ENCODE results near the gene ZBTB17.
A peak's percentile ranks its signal among the peaks of the same experiment; 100 is the strongest.

The ZBTB17 gene

GRCh38 chr1:15948595-15949452 lies 27.1 kb downstream of the ZBTB17 start:
- H3K27ac ChIP-seq (ENCODE audit: low read depth, low read length): peak overlapping the region; percentile 98
- H3K27me3 ChIP-seq (ENCODE audit: control insufficient read depth in 5 of 5, insufficient read depth in 4 of 5, low read length in 5 of 5): no peaks in the 10 kb centered on the region
- no peaks in the 10 kb centered on the region for H3K9me3 ChIP-seq (ENCODE audit: control insufficient read depth in 5 of 5, low read length in 5 of 5)
- peak overlapping the region; percentile 56 to 82 (median 75) for H3K9ac ChIP-seq (ENCODE audit: low read length in 5 of 5)
- peak overlapping the region in 4 of 5 donors; percentile 17 to 50 (median 38) for H3K4me3 ChIP-seq (ENCODE audit: low read depth in 1 of 5, low read length in 5 of 5)
- H3K4me1 ChIP-seq (ENCODE audit: control insufficient read depth in 5 of 5, insufficient read depth in 5 of 5, low read length in 5 of 5): peaks cover 11 to 62% (median 61%) of the 10 kb centered on the region in 5 donors
- H3K36me3 ChIP-seq (ENCODE audit: control insufficient read depth in 5 of 5, insufficient read depth in 5 of 5, low read length in 5 of 5): peaks cover 0 to 46% (median 41%) of the 10 kb centered on the region in 5 donors

GRCh38 chr1:15948091-15948591 lies 27.8 kb downstream of the ZBTB17 start:
- peak overlapping the region in 2 of 5 donors; percentile 22 to 29 for H3K9ac ChIP-seq (ENCODE audit: low read length in 5 of 5)
- peak overlapping the region; percentile 98 for H3K27ac ChIP-seq (ENCODE audit: low read depth, low read length)
- H3K36me3 ChIP-seq (ENCODE audit: control insufficient read depth in 5 of 5, insufficient read depth in 5 of 5, low read length in 5 of 5): peaks cover 0 to 53% (median 47%) of the 10 kb centered on the region in 5 donors

DNA sequence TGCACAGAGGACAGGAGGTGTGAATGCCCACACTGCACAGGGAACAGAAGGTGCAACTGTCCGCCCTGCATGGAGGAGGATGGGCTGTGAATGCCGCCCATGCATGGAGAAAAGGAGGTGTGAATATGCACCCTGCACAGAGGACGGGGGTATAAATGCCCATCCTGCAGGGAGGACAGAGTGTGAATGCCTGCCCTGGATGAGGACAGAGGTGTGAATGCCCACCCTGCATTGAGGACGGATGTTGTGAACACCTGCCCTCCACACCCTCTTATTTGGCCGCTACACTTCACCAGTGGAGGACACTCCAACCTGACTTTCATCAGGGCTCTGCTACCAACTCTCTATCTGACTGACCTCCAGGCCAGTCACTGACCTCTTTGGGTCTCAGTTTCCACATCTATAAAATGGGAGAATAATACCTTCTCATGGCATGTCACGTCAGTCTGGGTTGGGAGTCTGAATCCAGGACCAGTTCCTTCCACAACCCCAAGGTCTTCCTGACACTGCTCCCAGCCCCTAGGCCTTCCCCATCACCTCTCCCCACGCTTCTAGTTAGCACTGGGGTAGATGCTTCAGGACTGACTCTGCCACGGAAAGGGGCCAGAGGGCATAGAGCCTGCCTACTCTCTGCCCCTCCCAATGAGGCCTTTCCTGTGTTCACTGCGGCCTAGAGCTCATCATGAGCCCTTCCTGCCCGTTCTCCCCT lies 28.4 kb downstream of the ZBTB17 start:
- Histone ChIP-seq H3K4me1 (ENCODE audit: control insufficient read depth in 5 of 5, insufficient read depth in 5 of 5, low read length in 5 of 5) (peaks cover 9 to 49% (median 48%) of the 10 kb centered on the region in 5 donors), H3K9me3 (ENCODE audit: control insufficient read depth in 5 of 5, low read length in 5 of 5) (no peaks in the 10 kb centered on the region), H3K27ac (ENCODE audit: low read depth, low read length) (peak overlapping the region; percentile 98), H3K4me3 (ENCODE audit: low read depth in 1 of 5, low read length in 5 of 5) (no peak overlapping the region), H3K36me3 (ENCODE audit: control insufficient read depth in 5 of 5, insufficient read depth in 5 of 5, low read length in 5 of 5) (peaks cover 0 to 59% (median 53%) of the 10 kb centered on the region in 5 donors), H3K27me3 (ENCODE audit: control insufficient read depth in 5 of 5, insufficient read depth in 4 of 5, low read length in 5 of 5) (no peaks in the 10 kb centered on the region), H3K9ac (ENCODE audit: low read length in 5 of 5) (peak overlapping the region in 1 of 5 donors; percentile 22)

More at GRCh38 chr1:15948091-15948591, 27.8 kb downstream of the ZBTB17 start:
- H3K4me1 ChIP-seq (ENCODE audit: control insufficient read depth in 5 of 5, insufficient read depth in 5 of 5, low read length in 5 of 5): peaks cover 9 to 55% (median 54%) of the 10 kb centered on the region in 5 donors
- no peak overlapping the region for H3K4me3 ChIP-seq (ENCODE audit: low read depth in 1 of 5, low read length in 5 of 5)
- no peaks in the 10 kb centered on the region for H3K27me3 ChIP-seq (ENCODE audit: control insufficient read depth in 5 of 5, insufficient read depth in 4 of 5, low read length in 5 of 5)
- H3K9me3 ChIP-seq (ENCODE audit: control insufficient read depth in 5 of 5, low read length in 5 of 5): no peaks in the 10 kb centered on the region

GRCh38 chr1:15946571-15947381 lies 29.1 kb downstream of the ZBTB17 start:
- no peaks in the 10 kb centered on the region for H3K27me3 ChIP-seq (ENCODE audit: control insufficient read depth in 5 of 5, insufficient read depth in 4 of 5, low read length in 5 of 5)
- H3K9me3 ChIP-seq (ENCODE audit: control insufficient read depth in 5 of 5, low read length in 5 of 5): no peaks in the 10 kb centered on the region
- H3K36me3 ChIP-seq (ENCODE audit: control insufficient read depth in 5 of 5, insufficient read depth in 5 of 5, low read length in 5 of 5): peaks cover 0 to 65% (median 61%) of the 10 kb centered on the region in 5 donors
- H3K27ac ChIP-seq (ENCODE audit: low read depth, low read length): no peak overlapping the region
- H3K4me1 ChIP-seq (ENCODE audit: control insufficient read depth in 5 of 5, insufficient read depth in 5 of 5, low read length in 5 of 5): peaks cover 9 to 42% (median 42%) of the 10 kb centered on the region in 5 donors
- no peak overlapping the region for H3K4me3 ChIP-seq (ENCODE audit: low read depth in 1 of 5, low read length in 5 of 5)
- H3K9ac ChIP-seq (ENCODE audit: low read length in 5 of 5): no peak overlapping the region

- no peak overlapping the region for H3K9ac ChIP-seq (ENCODE audit: low read length in 5 of 5)
- H3K4me3 ChIP-seq (ENCODE audit: low read depth in 1 of 5, low read length in 5 of 5): no peak overlapping the region
- H3K9me3 ChIP-seq (ENCODE audit: control insufficient read depth in 5 of 5, low read length in 5 of 5): no peaks in the 10 kb centered on the region
- H3K4me1 ChIP-seq (ENCODE audit: control insufficient read depth in 5 of 5, insufficient read depth in 5 of 5, low read length in 5 of 5): peaks cover 9 to 34% (median 33%) of the 10 kb centered on the region in 5 donors
- H3K27me3 ChIP-seq (ENCODE audit: control insufficient read depth in 5 of 5, insufficient read depth in 4 of 5, low read length in 5 of 5): no peaks in the 10 kb centered on the region
- H3K27ac ChIP-seq (ENCODE audit: low read depth, low read length): no peak overlapping the region
- H3K36me3 ChIP-seq (ENCODE audit: control insufficient read depth in 5 of 5, insufficient read depth in 5 of 5, low read length in 5 of 5): peaks cover 0 to 74% (median 69%) of the 10 kb centered on the region in 5 donors
Measured at GRCh38 chr1:15945832-15946448, 30.0 kb downstream of the ZBTB17 start.

DNA sequence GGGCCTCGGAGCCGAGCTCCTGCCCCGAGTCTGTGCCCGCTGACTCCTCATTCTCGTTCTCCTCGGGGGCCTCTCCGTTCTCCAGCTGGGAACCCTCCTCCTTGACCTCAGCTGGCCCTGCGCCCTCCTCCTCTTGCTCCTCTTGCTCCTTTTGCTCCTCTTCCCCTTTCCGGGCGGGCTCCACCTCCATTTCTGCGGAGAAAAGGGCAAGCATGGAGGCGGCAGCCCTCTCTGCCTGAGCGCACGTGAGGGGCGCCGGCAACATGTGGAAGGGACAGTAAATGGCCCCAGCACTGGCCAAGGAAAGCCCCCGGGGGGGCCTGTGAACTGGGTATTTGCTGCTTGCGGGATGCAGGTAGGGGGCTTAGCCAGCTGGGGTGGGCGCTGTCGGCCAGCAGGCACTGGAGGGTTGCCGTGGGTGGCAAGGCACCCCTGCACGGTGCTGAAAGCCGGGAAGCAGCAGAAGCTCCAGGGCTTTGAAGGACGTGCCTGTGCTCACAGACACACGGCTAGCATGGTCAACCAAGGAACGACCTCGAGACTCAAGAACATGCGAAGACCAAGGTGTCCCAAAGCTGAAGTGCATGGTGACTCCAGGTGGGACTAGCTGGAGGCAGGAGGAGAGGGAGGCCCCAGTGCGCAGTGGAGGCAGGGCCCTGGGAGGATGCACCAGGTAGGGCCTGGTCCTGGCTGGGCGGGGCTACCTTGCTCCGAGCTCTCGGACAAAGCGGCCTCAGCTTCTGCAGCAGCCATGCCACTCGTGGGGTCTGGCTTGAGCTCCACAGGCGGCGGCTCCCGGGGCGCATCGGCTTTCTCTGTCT lies 30.7 kb downstream of the ZBTB17 start:
- H3K9ac ChIP-seq (ENCODE audit: low read length in 5 of 5): no peak overlapping the region
- no peak overlapping the region for H3K4me3 ChIP-seq (ENCODE audit: low read depth in 1 of 5, low read length in 5 of 5)
- no peaks in the 10 kb centered on the region for H3K9me3 ChIP-seq (ENCODE audit: control insufficient read depth in 5 of 5, low read length in 5 of 5)
- H3K27ac ChIP-seq (ENCODE audit: low read depth, low read length): no peak overlapping the region
- no peaks in the 10 kb centered on the region for H3K27me3 ChIP-seq (ENCODE audit: control insufficient read depth in 5 of 5, insufficient read depth in 4 of 5, low read length in 5 of 5)
- peaks cover 6 to 30% (median 26%) of the 10 kb centered on the region in 5 donors for H3K4me1 ChIP-seq (ENCODE audit: control insufficient read depth in 5 of 5, insufficient read depth in 5 of 5, low read length in 5 of 5)
- H3K36me3 ChIP-seq (ENCODE audit: control insufficient read depth in 5 of 5, insufficient read depth in 5 of 5, low read length in 5 of 5): peaks cover 0 to 81% (median 75%) of the 10 kb centered on the region in 5 donors

DNA sequence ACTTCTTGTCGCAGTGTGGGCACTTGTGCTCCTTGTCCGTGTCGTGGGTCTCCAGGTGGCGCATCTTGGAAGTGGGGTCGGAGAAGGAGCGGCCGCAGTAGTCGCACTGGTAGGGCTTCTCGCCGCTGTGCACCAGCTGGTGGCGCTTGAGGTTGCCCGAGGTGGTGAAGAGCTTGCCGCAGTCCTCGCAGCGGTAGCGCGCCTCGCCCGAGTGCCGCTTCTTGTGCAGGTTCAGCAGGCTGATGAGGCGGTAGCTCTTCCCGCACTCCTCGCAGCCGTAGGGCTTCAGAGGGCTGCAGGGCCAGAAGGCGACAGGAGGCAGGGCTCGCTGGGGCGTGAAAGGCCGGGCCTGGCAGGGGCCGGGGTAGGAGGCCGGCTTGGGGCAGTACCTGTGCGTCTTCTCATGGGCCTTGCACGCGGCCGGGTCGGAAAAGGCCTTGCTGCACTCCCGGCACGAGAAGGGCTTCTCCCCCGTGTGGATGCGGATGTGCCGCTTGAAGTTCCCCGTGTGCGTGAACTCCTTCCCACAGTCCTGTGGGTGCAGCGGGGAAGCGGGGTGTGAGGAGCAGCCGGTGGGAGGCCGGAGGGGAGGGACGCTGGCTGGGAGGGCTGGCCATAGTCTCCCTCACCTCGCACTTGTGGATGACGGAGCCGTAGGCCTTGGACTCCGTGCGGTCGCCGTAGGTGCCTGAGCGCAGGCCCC lies 31.4 kb downstream of the ZBTB17 start:
- H3K4me3 ChIP-seq (ENCODE audit: low read depth in 1 of 5, low read length in 5 of 5): no peak overlapping the region
- no peaks in the 10 kb centered on the region for H3K9me3 ChIP-seq (ENCODE audit: control insufficient read depth in 5 of 5, low read length in 5 of 5)
- H3K27ac ChIP-seq (ENCODE audit: low read depth, low read length): no peak overlapping the region
- H3K36me3 ChIP-seq (ENCODE audit: control insufficient read depth in 5 of 5, insufficient read depth in 5 of 5, low read length in 5 of 5): peaks cover 0 to 87% (median 80%) of the 10 kb centered on the region in 5 donors
- no peaks in the 10 kb centered on the region for H3K27me3 ChIP-seq (ENCODE audit: control insufficient read depth in 5 of 5, insufficient read depth in 4 of 5, low read length in 5 of 5)
- no peak overlapping the region for H3K9ac ChIP-seq (ENCODE audit: low read length in 5 of 5)
- peaks cover 2 to 26% (median 22%) of the 10 kb centered on the region in 5 donors for H3K4me1 ChIP-seq (ENCODE audit: control insufficient read depth in 5 of 5, insufficient read depth in 5 of 5, low read length in 5 of 5)

- Histone ChIP-seq H3K4me3 (ENCODE audit: low read depth in 1 of 5, low read length in 5 of 5) (no peak overlapping the region), H3K27ac (ENCODE audit: low read depth, low read length) (no peak overlapping the region), H3K27me3 (ENCODE audit: control insufficient read depth in 5 of 5, insufficient read depth in 4 of 5, low read length in 5 of 5) (no peaks in the 10 kb centered on the region), H3K9ac (ENCODE audit: low read length in 5 of 5) (no peak overlapping the region), H3K9me3 (ENCODE audit: control insufficient read depth in 5 of 5, low read length in 5 of 5) (no peaks in the 10 kb centered on the region), H3K36me3 (ENCODE audit: control insufficient read depth in 5 of 5, insufficient read depth in 5 of 5, low read length in 5 of 5) (peaks cover 0 to 92% (median 85%) of the 10 kb centered on the region in 5 donors), H3K4me1 (ENCODE audit: control insufficient read depth in 5 of 5, insufficient read depth in 5 of 5, low read length in 5 of 5) (peaks cover 2 to 24% (median 20%) of the 10 kb centered on the region in 5 donors)
Measured at GRCh38 chr1:15943992-15944307, 32.0 kb downstream of the ZBTB17 start.
